ENCODE measurements around the gene FCSK. TPM values are rescaled to one million over a fixed set of nuclear protein-coding genes. Genes with fewer than 3 reads are reported as not detected.

FCSK gene
- total and polyA plus RNA-seq, 8 donors, result 11.0 to 20.7 (median 15.3) TPM

GRCh38 chr16:70493802-70494201, 39.4 kb downstream of the FCSK start:
- TF ChIP-seq, protein P1, sequence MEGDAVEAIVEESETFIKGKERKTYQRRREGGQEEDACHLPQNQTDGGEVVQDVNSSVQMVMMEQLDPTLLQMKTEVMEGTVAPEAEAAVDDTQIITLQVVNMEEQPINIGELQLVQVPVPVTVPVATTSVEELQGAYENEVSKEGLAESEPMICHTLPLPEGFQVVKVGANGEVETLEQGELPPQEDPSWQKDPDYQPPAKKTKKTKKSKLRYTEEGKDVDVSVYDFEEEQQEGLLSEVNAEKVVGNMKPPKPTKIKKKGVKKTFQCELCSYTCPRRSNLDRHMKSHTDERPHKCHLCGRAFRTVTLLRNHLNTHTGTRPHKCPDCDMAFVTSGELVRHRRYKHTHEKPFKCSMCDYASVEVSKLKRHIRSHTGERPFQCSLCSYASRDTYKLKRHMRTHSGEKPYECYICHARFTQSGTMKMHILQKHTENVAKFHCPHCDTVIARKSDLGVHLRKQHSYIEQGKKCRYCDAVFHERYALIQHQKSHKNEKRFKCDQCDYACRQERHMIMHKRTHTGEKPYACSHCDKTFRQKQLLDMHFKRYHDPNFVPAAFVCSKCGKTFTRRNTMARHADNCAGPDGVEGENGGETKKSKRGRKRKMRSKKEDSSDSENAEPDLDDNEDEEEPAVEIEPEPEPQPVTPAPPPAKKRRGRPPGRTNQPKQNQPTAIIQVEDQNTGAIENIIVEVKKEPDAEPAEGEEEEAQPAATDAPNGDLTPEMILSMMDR (IDR thresholded peaks at IDR 0.05), result no peak
- no peaks in the 10 kb centered on the region for H3K4me1 ChIP-seq
- H3K9me3 ChIP-seq, result no peaks in the 10 kb centered on the region
- intact Hi-C loops (cut with DNase I), result no loop called here
- no peak overlapping the region for H3K27ac ChIP-seq
- H3K36me3 ChIP-seq, result peaks cover 0 to 92% of the 10 kb centered on the region in 2 donors
- no peak overlapping the region for H3K4me3 ChIP-seq
- no peaks in the 10 kb centered on the region for H3K27me3 ChIP-seq
- ATAC-seq, result no peak
- DNase-seq, result no peak

- H3K36me3 ChIP-seq, result peaks cover 0 to 92% of the 10 kb centered on the region in 2 donors
- H3K27ac ChIP-seq, result no peak overlapping the region
Observed at GRCh38 chr16:70494202-70494770, 39.9 kb downstream of the FCSK start.

GRCh38 chr16:70494777-70495176, 40.4 kb downstream of the FCSK start:
- intact Hi-C loops (cut with DNase I), result no loop called here
- no peak overlapping the region for H3K4me3 ChIP-seq
- H3K27me3 ChIP-seq, result no peaks in the 10 kb centered on the region
- H3K9me3 ChIP-seq, result no peaks in the 10 kb centered on the region
- no peaks in the 10 kb centered on the region for H3K4me1 ChIP-seq
- TF ChIP-seq, protein P1 (IDR thresholded peaks at IDR 0.05), result no peak
- no peak overlapping the region for H3K27ac ChIP-seq
- ATAC-seq (no peak), DNase-seq (no peak)
- peaks cover 0 to 92% of the 10 kb centered on the region in 2 donors for H3K36me3 ChIP-seq

More at GRCh38 chr16:70494202-70494770, 39.9 kb downstream of the FCSK start:
- no peak for DNase-seq
- Histone ChIP-seq H3K4me1 (no peaks in the 10 kb centered on the region), H3K4me3 (no peak overlapping the region), H3K27me3 (no peaks in the 10 kb centered on the region), H3K9me3 (no peaks in the 10 kb centered on the region)
- intact Hi-C loops (cut with DNase I), result no loop called here
- TF ChIP-seq, protein P1 (IDR thresholded peaks at IDR 0.05), result no peak
- no peak for ATAC-seq

- ATAC-seq, result no peak
Observed at GRCh38 chr16:70495425-70496182, 41.2 kb downstream of the FCSK start.

DNA sequence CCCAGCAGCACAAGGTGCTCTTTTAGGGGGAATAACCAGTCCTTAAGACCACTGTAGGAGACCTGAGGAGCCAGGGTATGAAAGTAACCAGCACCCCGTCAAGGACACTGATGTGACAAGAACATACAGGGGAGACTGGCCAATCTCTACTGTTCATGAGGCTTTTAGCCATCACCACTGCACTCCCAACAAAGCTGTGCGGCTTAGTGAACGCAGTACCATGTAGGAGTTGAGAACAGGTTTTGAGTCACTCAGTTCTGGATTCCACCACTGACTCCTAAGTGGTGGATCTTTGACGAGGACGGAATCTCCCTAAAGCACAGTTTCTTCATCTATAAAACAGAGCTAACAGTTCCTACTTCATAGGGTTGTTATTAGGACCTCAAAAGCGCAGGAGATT, 42.1 kb downstream of the FCSK start:
- no peaks in the 10 kb centered on the region for H3K9me3 ChIP-seq

More at GRCh38 chr16:70495425-70496182, 41.2 kb downstream of the FCSK start:
- intact Hi-C loops (cut with DNase I), result no loop called here
- H3K9me3 ChIP-seq, result no peaks in the 10 kb centered on the region
- no peaks in the 10 kb centered on the region for H3K4me1 ChIP-seq
- peaks cover 0 to 92% of the 10 kb centered on the region in 2 donors for H3K36me3 ChIP-seq
- no peak overlapping the region for H3K27ac ChIP-seq
- no peak for DNase-seq
- no peaks in the 10 kb centered on the region for H3K27me3 ChIP-seq
- H3K4me3 ChIP-seq, result no peak overlapping the region
- TF ChIP-seq, protein P1 (IDR thresholded peaks at IDR 0.05), result no peak

More for the DNA sequence above, 42.1 kb downstream of the FCSK start:
- H3K27ac ChIP-seq, result no peak overlapping the region
- H3K36me3 ChIP-seq, result peaks cover 0 to 97% of the 10 kb centered on the region in 2 donors
- intact Hi-C loops (cut with DNase I), result no loop called here
- no peaks in the 10 kb centered on the region for H3K4me1 ChIP-seq
- ATAC-seq, result no peak
- no peaks in the 10 kb centered on the region for H3K27me3 ChIP-seq
- no peak overlapping the region for H3K4me3 ChIP-seq
- TF ChIP-seq, protein P1 (IDR thresholded peaks at IDR 0.05), result no peak
- DNase-seq, result no peak
